HepG2 (cell line): ENCODE results near the gene ASPRV1. TPM values are rescaled to one million over a fixed set of nuclear protein-coding genes. Genes with fewer than 3 reads are reported as not detected.

Experiments used
- ARID2 ChIP-seq: sonication (generic); formaldehyde crosslinking; IDR thresholded peaks from 2 replicates; pipeline ENCODE4 v1.8.1; 2022; ENCODE audit warnings: mild to moderate bottlenecking, missing genetic modification reagents, borderline replicate concordance
- BRD4 ChIP-seq: sonication (generic); formaldehyde crosslinking; IDR thresholded peaks from 2 replicates; pipeline ENCODE4 v1.4.0; 2020; ENCODE audit warnings: missing genetic modification reagents
- DDIT3 ChIP-seq: sonication (generic); formaldehyde crosslinking; IDR thresholded peaks from 2 replicates; pipeline ENCODE4 v1.4.0; 2020; ENCODE audit warnings: mild to moderate bottlenecking, missing genetic modification reagents
- HMGXB4 ChIP-seq, 2 experiments: sonication (generic) in 1 of 2; formaldehyde crosslinking in 1 of 2; IDR thresholded peaks; 2 replicates each; pipeline versions ENCODE4 v1.4.0 to v1.6.1; 2018 to 2020; ENCODE audit warnings: missing genetic modification reagents in 2 of 2, borderline replicate concordance in 1 of 2, low read depth in 1 of 2, mild to moderate bottlenecking in 1 of 2, missing biosample characterization in 1 of 2
- JUN ChIP-seq: sonication (generic); formaldehyde crosslinking; IDR thresholded peaks from 2 replicates; pipeline ENCODE4 v1.4.0; 2020; ENCODE audit warnings: mild to moderate bottlenecking, missing genetic modification reagents
- KAT8 ChIP-seq: IDR thresholded peaks from 2 replicates; pipeline ENCODE4 v1.6.1; 2016; ENCODE audit warnings: missing genetic modification reagents, missing compliant biosample characterization
- KDM6A ChIP-seq: IDR thresholded peaks from 2 replicates; pipeline ENCODE4 v1.6.1; 2016; ENCODE audit warnings: low read depth
- KLF12 ChIP-seq: sonication (generic); formaldehyde crosslinking; IDR thresholded peaks from 2 replicates; pipeline ENCODE4 v1.4.0; 2020; ENCODE audit warnings: missing genetic modification reagents, borderline replicate concordance
- NPAS2 ChIP-seq: sonication (generic); formaldehyde crosslinking; IDR thresholded peaks from 2 replicates; pipeline ENCODE4 v1.8.0; 2022; ENCODE audit warnings: mild to moderate bottlenecking, missing genetic modification reagents, borderline replicate concordance
- NRL ChIP-seq: sonication (generic); formaldehyde crosslinking; IDR thresholded peaks from 2 replicates; pipeline ENCODE4 v1.5.0; 2020; ENCODE audit warnings: missing genetic modification reagents, mild to moderate bottlenecking, moderate library complexity, borderline replicate concordance
- PHF5A ChIP-seq: IDR thresholded peaks from one replicate; pipeline ENCODE4 v1.6.1; 2018; ENCODE audit warnings: low read depth, missing genetic modification reagents; ENCODE audit not compliant: unreplicated experiment
- PREB ChIP-seq: sonication (generic); formaldehyde crosslinking; IDR thresholded peaks from 2 replicates; pipeline ENCODE4 v1.4.0; 2020; ENCODE audit warnings: missing genetic modification reagents
- SIX1 ChIP-seq: sonication (generic); formaldehyde crosslinking; IDR thresholded peaks from 2 replicates; pipeline ENCODE4 v1.4.0; 2020; ENCODE audit warnings: missing genetic modification reagents, borderline replicate concordance
- SNAI1 ChIP-seq: sonication (generic); formaldehyde crosslinking; IDR thresholded peaks from 2 replicates; pipeline ENCODE4 v1.5.0; 2020; ENCODE audit warnings: mild to moderate bottlenecking, missing genetic modification reagents, borderline replicate concordance
- SNAPC5 ChIP-seq: sonication (generic); formaldehyde crosslinking; IDR thresholded peaks from 2 replicates; pipeline ENCODE4 v1.8.1; 2023; ENCODE audit warnings: mild to moderate bottlenecking, missing genetic modification reagents, borderline replicate concordance
- ZBTB25 ChIP-seq: IDR thresholded peaks from 2 replicates; pipeline ENCODE4 v1.6.1; 2018; ENCODE audit warnings: missing genetic modification reagents
- ZFP41 ChIP-seq: sonication (generic); formaldehyde crosslinking; IDR thresholded peaks from 2 replicates; pipeline ENCODE4 v1.4.0; 2020; ENCODE audit warnings: mild to moderate bottlenecking, missing genetic modification reagents, borderline replicate concordance
- ZMYM3 ChIP-seq: sonication (generic); formaldehyde crosslinking; IDR thresholded peaks from 2 replicates; pipeline ENCODE4 v1.5.1; 2020; ENCODE audit warnings: mild to moderate bottlenecking, missing genetic modification reagents
- ZNF17 ChIP-seq: sonication (generic); formaldehyde crosslinking; IDR thresholded peaks from 2 replicates; pipeline ENCODE4 v1.5.0; 2020; ENCODE audit warnings: mild to moderate bottlenecking, missing genetic modification reagents
- ZNF235 ChIP-seq: sonication (generic); formaldehyde crosslinking; IDR thresholded peaks from 2 replicates; pipeline ENCODE4 v1.8.1; 2023; ENCODE audit warnings: mild to moderate bottlenecking, missing genetic modification reagents, borderline replicate concordance
- ZNF264 ChIP-seq: sonication (generic); formaldehyde crosslinking; IDR thresholded peaks from 2 replicates; pipeline ENCODE4 v1.4.0; 2020; ENCODE audit warnings: missing genetic modification reagents
- ZNF660 ChIP-seq: sonication (generic); formaldehyde crosslinking; IDR thresholded peaks from 2 replicates; pipeline ENCODE4 v1.5.1; 2020; ENCODE audit warnings: mild to moderate bottlenecking, low read depth, missing genetic modification reagents, borderline replicate concordance
- ZNF790 ChIP-seq: sonication (generic); formaldehyde crosslinking; IDR thresholded peaks from 2 replicates; pipeline ENCODE4 v1.8.0; 2022; ENCODE audit warnings: missing genetic modification reagents, mild to moderate bottlenecking, borderline replicate concordance
- ZNF891 ChIP-seq: sonication (generic); formaldehyde crosslinking; IDR thresholded peaks from 2 replicates; pipeline ENCODE4 v1.5.0; 2020; ENCODE audit warnings: mild to moderate bottlenecking, missing genetic modification reagents
- ZSCAN21 ChIP-seq: sonication (generic); formaldehyde crosslinking; IDR thresholded peaks from 2 replicates; pipeline ENCODE4 v1.8.0; 2022; ENCODE audit warnings: mild to moderate bottlenecking, missing genetic modification reagents, moderate library complexity, borderline replicate concordance
- polyA plus RNA-seq, 8 experiments: library from polyadenylated mRNA; depleted of rRNA in 3 of 8; stranded (reverse) in 7 of 8; unstranded in 1 of 8; fragments of >200 nt; fragmentation: Illumina TruSeq in 4 of 8; extraction: Trizol in 4 of 8; gene quantifications; 2 replicates each; pipeline versions ENCODE4 v1.2.1 to v1.2.3, GENCODE V29; 2011 to 2016; ENCODE audit warnings: low read depth in 4 of 8, missing spikeins in 1 of 8, mixed read lengths in 1 of 8; ENCODE audit not compliant: insufficient read depth in 1 of 8
- total RNA-seq, 5 experiments: library from RNA; depleted of rRNA; stranded (reverse); fragments of >200 nt; fragmentation: Illumina TruSeq; extraction: Trizol; gene quantifications; 2 replicates each; pipeline ENCODE4 v1.2.3, GENCODE V29; 2016; ENCODE audit warnings: low read depth in 1 of 5

The ASPRV1 gene
- total and polyA plus RNA-seq, 2 of the 13 experiments (the other 11 are each of a cell fraction or from before 2014, with no cell fraction given), result 0.40 to 0.48 TPM

GRCh38 chr2:69914164-69914949, 47.1 kb downstream of the ASPRV1 start (continued):
- peak; percentile 74 for TF ChIP-seq JUN (CRISPR knock-in tag)
- TF ChIP-seq BRD4, result peak; percentile 90
- peak; percentile 91; the same call in 1 of the 2 replicates for TF ChIP-seq ZFP41 (CRISPR knock-in tag)
- peak; percentile 91; the same call in 1 of the 2 replicates for TF ChIP-seq ZNF17 (CRISPR knock-in tag)
- TF ChIP-seq ZNF891 (CRISPR knock-in tag), result peak; percentile 91
- no peak for TF ChIP-seq ZNF235
- TF ChIP-seq ARID2, result 0 out of 2 replicates have a peak, but pooled peaks have one; percentile 9
- TF ChIP-seq PREB (CRISPR knock-in tag), result no peak; the same call in 1 of the 2 replicates
- no peak for TF ChIP-seq ZNF264
- TF ChIP-seq ZNF660 (CRISPR knock-in tag), result no peak; the same call in 1 of the 2 replicates
- no peak; the same call in 1 of the 2 replicates for TF ChIP-seq ZMYM3 (CRISPR knock-in tag)
- TF ChIP-seq DDIT3 (CRISPR knock-in tag), result no peak
- TF ChIP-seq KDM6A (CRISPR knock-in tag), result no peak
- peak; percentile 93 for TF ChIP-seq NRL (CRISPR knock-in tag)
- TF ChIP-seq SIX1 (CRISPR knock-in tag), result no peak
- no peak; the same call in 1 of the 2 replicates for TF ChIP-seq ZNF790 (CRISPR knock-in tag)
- TF ChIP-seq ZSCAN21 (CRISPR knock-in tag), result peak; percentile 94; the same call in 1 of the 2 replicates
- no peak for TF ChIP-seq NPAS2 (CRISPR knock-in tag)
- peak; percentile 85 for TF ChIP-seq PHF5A (CRISPR knock-in tag)
- TF ChIP-seq SNAI1 (CRISPR knock-in tag), result no peak
- no peak for TF ChIP-seq SNAPC5 (CRISPR knock-in tag)
- 0 out of 2 replicates have a peak, but pooled peaks have one; percentile 85 for TF ChIP-seq KLF12
- peak; percentile 92 for TF ChIP-seq KAT8 (CRISPR knock-in tag)
- TF ChIP-seq ZBTB25 (CRISPR knock-in tag), result peak; percentile 92
- peak; percentile 55 to 91; a peak in 3 of 4 replicates for TF ChIP-seq HMGXB4 (CRISPR knock-in tag; IDR thresholded peaks at IDR 0.05; ENCODE audit: borderline replicate concordance in 1 of 2, low read depth in 1 of 2)
